ENCODE results near the gene DCHS1.
"Not testable (repeated sequence)": the region's sequence is repeated elsewhere in the genome, so short reads cannot be mapped to it uniquely, and the experiment has no call there.

The DCHS1 gene, protein sequence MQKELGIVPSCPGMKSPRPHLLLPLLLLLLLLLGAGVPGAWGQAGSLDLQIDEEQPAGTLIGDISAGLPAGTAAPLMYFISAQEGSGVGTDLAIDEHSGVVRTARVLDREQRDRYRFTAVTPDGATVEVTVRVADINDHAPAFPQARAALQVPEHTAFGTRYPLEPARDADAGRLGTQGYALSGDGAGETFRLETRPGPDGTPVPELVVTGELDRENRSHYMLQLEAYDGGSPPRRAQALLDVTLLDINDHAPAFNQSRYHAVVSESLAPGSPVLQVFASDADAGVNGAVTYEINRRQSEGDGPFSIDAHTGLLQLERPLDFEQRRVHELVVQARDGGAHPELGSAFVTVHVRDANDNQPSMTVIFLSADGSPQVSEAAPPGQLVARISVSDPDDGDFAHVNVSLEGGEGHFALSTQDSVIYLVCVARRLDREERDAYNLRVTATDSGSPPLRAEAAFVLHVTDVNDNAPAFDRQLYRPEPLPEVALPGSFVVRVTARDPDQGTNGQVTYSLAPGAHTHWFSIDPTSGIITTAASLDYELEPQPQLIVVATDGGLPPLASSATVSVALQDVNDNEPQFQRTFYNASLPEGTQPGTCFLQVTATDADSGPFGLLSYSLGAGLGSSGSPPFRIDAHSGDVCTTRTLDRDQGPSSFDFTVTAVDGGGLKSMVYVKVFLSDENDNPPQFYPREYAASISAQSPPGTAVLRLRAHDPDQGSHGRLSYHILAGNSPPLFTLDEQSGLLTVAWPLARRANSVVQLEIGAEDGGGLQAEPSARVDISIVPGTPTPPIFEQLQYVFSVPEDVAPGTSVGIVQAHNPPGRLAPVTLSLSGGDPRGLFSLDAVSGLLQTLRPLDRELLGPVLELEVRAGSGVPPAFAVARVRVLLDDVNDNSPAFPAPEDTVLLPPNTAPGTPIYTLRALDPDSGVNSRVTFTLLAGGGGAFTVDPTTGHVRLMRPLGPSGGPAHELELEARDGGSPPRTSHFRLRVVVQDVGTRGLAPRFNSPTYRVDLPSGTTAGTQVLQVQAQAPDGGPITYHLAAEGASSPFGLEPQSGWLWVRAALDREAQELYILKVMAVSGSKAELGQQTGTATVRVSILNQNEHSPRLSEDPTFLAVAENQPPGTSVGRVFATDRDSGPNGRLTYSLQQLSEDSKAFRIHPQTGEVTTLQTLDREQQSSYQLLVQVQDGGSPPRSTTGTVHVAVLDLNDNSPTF (N-terminal part only)

GRCh38 chr11:6655790-6656583, at the start of gene DCHS1:
DCHS1 (minus strand) TSS chr11:6655809; CDS start chr11:6641613, 14,196 bp downstream.
- no peak for DNase-seq (ENCODE audit: low read depth in 2 of 2)

GRCh38 chr11:6703247-6704063, 47.8 kb upstream of the DCHS1 start:
- DNase-seq (ENCODE audit: low read depth in 2 of 2): no peak

DNA sequence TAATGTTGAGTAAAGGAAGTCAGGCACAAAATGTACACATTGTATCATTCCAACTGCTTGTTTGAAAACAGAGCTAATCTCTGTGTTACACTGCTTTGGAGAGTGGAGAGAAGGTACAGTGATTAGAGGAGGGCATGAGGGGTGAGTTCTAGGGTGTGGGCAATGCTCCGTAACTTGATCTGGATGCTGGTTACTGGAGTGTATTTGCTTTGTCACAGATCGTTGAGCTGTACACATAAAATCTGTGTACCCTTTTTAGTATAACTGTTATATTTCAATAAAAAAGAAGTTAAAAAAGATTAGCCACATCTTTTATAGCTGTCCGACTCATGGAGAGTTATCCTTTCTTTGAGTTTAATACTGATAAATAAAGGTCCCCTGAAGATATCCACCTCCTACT, 46.3 kb upstream of the DCHS1 start:
- not testable (repeated sequence) for DNase-seq (ENCODE audit: low read depth in 2 of 2)

- DNase-seq (ENCODE audit: low read depth in 2 of 2): no peak
These were observed 39.8 kb upstream of the DCHS1 start for GRCh38 chr11:6695377-6695776.

GRCh38 chr11:6694229-6694535, 38.6 kb upstream of the DCHS1 start:
- DNase-seq (ENCODE audit: low read depth in 2 of 2): no peak

- peak in 1 of 2 donors; percentile 37 for DNase-seq (ENCODE audit: low read depth in 2 of 2)
These were observed 38.0 kb upstream of the DCHS1 start for GRCh38 chr11:6693342-6694228.

DNA sequence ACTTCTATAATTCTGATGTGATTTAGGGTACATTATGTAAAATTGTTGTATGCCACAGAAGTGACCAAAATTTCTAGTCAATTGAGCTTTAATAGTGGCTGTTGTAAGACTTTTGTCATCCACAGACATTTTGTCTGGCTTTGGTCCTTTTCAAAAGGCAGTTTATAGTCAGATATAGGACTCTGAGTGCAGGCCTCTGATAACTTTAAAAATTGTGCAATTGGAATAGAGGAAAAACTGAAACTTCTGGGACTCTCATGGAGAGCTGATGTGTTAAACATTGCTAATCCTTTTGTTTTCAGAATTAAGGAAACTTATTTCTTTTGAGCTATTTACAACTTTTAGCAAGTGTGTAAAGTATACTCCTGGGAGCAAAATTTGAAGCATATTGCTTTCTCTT, 36.5 kb upstream of the DCHS1 start:
- no peak for DNase-seq (ENCODE audit: low read depth in 2 of 2)

DNA sequence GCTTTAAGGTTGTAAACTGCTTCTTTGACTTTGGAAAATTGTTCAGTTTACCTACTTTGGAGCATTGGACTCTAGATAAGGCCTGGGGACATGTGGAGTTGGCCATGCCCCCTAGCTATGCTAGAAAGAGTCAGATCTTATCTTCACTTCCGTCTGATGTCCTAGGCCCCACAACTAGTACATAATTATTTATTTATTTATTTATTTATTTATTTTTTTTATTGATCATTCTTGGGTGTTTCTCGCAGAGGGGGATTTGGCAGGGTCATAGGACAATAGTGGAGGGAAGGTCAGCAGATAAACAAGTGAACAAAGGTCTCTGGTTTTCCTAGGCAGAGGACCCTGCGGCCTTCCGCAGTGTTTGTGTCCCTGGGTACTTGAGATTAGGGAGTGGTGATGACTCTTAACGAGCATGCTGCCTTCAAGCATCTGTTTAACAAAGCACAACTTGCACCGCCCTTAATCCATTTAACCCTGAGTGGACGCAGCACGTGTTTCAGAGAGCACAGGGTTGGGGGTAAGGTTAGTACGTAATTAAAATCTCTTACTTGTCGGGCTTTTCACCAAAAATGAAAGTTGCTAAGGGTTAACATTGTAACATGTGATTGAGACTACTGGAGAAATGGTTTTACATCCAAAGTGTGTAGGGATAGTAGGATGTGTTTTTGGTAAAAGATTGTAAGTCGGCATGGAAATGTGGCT, 35.0 kb upstream of the DCHS1 start:
- not testable (repeated sequence) for DNase-seq (ENCODE audit: low read depth in 2 of 2)

DNA sequence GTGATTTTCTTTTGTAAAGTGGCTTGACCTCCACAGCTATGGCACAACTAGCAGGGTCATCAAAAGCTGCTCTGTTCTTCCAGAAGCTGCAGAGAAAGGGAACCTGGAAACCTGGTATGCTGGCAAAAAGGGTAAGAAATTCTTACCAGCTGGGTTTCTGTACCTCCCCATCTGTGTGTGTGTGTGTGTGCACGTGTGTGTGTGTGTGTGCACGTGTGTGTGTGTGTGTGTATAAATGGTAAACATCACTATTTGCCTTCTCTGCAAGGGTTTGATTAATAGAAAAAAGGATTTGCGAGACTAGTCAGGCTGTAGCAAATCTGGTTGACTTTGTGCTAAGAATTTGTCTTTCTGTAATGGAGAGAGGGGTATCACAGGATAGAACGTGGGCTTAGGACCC, 32.3 kb upstream of the DCHS1 start:
- no peak for DNase-seq (ENCODE audit: low read depth in 2 of 2)

GRCh38 chr11:6686006-6686405, 30.4 kb upstream of the DCHS1 start:
- no peak for DNase-seq (ENCODE audit: low read depth in 2 of 2)

GRCh38 chr11:6684068-6684467, 28.5 kb upstream of the DCHS1 start:
- DNase-seq (ENCODE audit: low read depth in 2 of 2): not testable (repeated sequence)

DNA sequence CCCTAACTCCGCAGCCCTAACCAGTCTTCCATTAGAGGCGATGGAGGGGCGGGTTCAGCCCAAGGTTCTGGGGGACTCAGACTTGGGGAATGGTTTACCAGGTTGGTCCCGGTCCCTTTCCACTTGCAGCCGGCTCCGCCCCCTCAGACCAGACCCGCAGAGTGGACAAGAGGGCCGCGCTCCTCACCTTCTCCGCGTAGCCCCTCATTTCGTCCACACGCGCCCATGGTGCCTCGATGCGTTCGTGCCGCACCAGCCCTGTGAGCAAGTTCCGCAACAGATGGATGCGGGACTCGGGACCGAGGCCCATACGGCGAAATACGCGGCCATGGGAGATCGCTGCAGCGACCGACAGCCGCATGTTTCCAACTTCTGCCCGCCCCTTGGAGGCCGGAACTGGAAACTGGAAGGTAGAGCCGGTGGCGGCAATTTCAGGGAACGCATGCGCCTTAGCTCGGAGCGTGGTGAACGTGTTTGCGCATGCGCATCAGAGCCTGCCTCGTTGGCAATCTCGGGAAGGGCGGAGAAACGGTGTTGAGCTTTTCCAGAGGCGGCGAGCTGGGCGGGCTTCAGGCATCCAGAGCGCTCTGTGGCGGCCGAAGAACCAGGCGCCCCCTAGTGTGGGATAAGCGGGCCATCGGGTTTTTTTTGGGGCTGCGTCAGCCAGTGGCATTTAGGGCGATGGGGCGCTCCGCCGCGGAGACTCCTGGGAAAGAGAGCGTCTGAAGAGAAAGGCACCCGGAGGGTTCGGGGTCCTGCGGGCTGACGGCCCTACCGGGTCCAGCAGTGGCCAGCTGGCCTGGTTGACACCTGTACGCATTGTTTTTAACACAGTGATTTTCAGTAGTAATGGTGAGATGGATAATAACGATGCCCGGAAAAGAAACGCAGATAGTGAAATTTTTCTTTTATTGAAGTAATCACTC, 27.6 kb upstream of the DCHS1 start, which contains the start of gene MRPL17:
TSS of gene MRPL17 (minus strand) at position 405 of the 926 bp plus-strand sequence. CDS start at position 361, 44 bp downstream.
- DNase-seq (ENCODE audit: low read depth in 2 of 2): peak; percentile 97 to 99

- no peak for DNase-seq (ENCODE audit: low read depth in 2 of 2)
These were observed 27.0 kb upstream of the DCHS1 start for GRCh38 chr11:6682591-6682935.

DNA sequence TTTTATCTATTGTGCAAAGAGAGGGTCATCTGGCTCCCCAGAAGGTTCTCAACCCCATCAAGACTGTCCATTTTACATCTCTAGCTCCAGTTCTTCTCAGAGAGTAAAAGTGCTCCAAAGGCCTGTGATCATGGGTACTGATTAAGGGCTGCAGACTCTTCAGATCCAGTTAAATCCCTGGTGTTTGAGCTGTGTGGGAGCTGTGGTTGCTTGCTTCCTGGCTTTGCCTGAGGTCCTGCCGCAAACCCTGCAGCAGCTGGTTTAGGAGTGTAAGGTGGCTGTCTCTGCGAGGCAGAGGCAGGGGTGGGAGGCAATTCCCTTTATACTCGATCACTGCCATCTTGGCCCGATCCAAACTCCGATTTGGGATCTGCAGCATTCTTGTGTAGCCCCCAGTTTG, 26.3 kb upstream of the DCHS1 start:
- no peak for DNase-seq (ENCODE audit: low read depth in 2 of 2)

DNA sequence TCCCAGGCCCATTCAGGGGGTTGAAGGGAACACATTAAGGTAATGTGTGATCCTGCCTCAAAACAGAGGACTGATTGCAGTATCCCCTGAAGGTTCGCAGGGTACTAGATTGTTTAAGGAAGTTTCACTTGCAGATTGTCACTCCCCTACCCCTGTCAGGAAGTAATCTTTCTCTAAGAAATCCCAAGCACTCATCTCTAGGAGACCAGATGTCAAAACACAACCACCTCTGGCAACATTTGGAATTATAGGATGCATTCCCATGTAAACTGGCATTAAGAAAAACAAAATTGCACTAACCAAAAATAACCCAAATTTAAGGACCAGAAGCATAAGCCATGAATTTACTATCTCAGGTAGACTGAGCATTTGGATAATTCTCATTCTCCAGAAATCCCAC, 25.9 kb upstream of the DCHS1 start:
- DNase-seq (ENCODE audit: low read depth in 2 of 2): no peak

DNA sequence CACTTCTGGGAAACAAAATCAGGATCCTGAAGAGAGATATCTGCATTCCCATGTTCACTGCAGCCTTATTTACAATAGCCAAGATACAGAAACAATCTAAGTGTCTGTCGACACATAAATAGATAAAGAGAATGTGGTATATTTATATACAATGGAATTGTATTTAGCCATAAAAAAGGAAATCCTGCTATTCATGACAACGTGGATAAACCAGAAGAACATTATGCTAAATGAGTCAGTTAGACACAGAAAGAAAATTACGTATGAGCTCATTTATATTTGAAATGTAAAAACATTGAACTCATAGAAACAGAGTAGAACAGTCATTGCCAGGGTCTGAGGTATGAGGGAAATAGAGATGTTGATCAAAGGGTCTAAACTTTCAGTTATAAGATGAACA, 21.4 kb upstream of the DCHS1 start:
- no peak for DNase-seq (ENCODE audit: low read depth in 2 of 2)

DNA sequence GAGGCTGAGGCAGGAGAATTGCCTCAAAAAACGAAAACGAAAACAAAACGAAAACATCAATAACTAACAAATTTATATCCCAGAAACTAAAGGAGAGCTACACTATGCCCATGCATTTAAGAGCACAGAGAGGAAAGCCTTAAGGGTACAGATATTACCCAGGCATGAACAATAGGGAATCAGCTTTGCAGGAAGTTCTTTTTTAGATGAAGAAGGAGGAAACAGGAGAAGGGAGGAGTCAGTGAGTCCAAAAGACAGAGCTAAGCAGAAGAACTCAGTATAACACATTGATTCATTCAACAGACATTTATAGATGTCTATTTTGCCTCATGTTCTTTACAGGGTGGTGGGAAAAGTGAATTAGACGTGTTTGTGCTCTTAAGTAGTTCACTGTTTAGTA, 19.3 kb upstream of the DCHS1 start:
- DNase-seq (ENCODE audit: low read depth in 2 of 2): no peak

DNA sequence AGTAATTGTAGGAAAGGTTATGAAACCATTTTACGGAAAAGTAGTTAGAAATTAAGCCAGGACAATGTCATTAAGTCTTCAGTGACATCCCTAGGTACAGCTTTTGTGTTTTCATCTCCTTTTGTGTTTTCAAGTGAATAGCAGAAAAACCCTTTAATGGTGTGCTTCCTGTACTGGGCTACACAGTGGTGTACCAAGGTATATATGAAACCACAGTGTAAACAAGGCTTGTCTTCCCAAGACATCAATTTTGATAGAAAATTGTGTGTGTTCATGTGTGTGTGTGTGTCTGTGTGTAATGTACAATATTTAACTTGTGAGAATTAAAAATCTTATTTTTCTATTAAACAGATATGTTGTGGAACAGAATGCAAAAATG, 18.6 kb upstream of the DCHS1 start:
- DNase-seq (ENCODE audit: low read depth in 2 of 2): no peak
